Measurements from ENCODE around the gene R3HDM2. TPM values are rescaled to one million over a fixed set of nuclear protein-coding genes. Genes with fewer than 3 reads are reported as not detected.

Gene R3HDM2
- total RNA-seq, 2 donors from 2014 or later = 49.7 to 51.8 TPM

DNA sequence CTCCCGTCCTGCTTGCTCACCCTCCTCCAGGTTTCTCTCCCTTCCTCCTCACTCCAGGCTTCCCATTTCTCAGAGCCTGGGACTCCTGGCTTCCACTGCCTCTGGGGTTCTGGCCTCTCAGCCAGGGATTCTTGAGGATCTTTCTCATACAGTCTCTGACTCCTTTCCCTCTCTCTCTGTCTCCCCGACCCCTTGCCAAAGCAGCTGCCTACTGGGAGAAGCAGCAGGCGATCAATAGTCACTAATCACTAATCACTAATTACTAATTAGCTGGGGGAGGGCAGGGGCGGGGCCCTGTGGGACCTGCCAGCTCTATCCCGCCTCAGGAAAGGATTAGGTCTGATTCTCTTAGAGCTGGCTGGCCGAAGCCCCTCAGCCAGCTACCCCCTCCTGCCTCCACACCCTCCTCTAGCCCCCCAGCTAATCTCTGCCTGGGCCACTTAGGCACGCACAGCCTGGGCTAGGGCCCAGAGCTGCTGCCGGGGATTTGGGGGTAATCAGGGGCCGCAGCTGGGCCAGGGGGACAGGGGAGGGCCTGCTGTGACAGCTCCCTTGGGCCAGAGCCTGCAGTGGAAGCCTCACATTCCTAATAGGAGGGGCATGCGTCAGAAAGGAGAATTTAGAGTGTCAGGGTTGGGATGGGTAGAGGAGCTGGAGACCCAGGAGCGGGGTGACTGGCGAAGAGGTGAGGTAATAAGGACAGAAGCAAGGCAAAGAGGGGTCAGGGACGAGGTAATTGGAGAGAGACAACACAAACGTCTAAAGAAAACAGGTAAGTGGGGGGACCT, 211.4 kb downstream of the R3HDM2 start:
- intact Hi-C loops (cut with DNase I) = no loop called here
- DNase-seq (ENCODE audit: low spot score) = no peak

DNA sequence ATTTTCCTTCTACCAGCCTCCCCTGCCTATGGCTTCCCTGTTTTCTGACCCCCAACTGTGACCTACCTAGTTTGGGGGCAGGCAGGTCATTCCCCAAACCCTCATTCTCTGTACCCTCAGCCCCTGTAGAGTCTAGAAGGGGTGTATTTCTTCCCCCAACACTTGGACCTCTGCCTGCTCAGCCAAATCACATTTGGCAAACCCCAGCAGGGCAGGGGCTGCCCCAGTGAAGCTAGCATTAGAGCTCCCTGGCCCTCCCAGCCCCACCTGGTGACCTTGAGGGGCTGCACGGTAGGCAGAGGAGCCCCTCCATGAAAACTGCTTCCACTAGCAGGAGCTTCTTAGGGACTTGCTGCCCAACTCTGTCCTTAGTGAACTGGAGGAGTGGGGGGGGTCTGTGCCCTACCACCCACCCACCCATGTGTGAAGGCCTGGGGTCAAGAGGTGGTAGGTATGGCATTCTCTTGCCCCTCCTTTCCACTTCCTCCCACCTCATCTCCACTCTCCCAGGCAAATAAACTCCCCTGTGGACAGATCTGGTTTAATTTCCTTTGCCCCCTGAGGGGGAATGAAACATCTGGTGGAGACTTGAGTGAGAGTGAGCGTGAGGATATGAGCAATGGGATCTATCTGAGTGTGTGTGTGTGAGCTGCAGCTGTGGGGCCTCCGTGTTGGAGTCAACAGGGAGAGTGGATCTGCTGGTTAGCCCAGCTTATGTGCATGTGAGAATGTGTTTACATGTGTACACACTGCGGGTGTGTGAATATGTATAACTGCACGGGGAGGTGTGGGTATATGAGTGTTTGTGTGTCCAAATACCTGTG, 212.6 kb downstream of the R3HDM2 start:
- DNase-seq (ENCODE audit: low spot score) = no peak
- intact Hi-C loops (cut with DNase I) = no loop called here

DNA sequence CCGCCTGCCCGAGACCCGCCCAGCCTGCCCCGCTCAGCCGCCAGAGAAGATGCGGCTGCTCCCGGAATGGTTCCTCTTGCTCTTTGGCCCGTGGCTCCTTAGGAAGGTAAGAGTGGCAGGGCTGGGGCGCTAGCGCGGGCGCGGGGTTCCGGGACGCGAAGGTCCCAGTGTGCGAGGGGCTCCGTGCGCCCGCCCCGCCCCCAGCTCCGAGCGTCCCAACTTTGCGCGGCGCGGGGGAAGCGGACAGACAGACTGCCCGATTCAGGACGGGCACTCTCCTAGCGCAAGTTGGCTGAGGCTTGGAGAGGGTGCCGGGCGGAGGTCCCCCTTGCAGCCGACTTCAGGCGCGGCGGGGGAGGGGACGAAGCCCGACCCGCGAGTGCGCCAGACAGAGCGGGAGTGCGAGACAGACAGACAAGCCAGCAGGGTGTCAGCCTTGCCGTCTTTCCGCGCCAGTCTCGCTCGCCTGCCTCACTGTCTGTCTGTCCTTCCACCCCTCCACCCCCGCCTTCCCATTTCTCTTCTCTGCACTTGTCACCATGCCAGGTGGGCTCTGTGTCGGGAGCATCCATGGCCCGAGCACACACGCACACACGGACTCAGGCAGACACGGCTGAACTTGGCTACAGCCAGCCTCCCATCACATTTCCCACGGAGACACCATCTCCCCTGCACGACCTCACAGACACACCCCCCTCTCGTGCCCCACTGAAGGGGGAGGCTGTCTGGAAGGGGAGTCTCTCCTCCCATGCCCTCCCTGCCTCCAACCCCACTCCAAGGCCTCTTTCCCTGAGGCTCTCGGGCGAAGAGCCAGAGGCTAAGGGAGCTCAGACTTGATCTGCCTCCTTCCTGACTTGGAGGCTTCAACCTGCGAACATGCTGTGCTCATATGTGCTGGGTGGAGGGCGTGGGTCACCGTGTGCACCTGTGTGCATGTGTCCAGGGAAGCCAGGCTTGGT, 213.6 kb downstream of the R3HDM2 start:
- no peak for DNase-seq (ENCODE audit: low spot score)
- intact Hi-C loops (cut with DNase I) = no loop called here

DNA sequence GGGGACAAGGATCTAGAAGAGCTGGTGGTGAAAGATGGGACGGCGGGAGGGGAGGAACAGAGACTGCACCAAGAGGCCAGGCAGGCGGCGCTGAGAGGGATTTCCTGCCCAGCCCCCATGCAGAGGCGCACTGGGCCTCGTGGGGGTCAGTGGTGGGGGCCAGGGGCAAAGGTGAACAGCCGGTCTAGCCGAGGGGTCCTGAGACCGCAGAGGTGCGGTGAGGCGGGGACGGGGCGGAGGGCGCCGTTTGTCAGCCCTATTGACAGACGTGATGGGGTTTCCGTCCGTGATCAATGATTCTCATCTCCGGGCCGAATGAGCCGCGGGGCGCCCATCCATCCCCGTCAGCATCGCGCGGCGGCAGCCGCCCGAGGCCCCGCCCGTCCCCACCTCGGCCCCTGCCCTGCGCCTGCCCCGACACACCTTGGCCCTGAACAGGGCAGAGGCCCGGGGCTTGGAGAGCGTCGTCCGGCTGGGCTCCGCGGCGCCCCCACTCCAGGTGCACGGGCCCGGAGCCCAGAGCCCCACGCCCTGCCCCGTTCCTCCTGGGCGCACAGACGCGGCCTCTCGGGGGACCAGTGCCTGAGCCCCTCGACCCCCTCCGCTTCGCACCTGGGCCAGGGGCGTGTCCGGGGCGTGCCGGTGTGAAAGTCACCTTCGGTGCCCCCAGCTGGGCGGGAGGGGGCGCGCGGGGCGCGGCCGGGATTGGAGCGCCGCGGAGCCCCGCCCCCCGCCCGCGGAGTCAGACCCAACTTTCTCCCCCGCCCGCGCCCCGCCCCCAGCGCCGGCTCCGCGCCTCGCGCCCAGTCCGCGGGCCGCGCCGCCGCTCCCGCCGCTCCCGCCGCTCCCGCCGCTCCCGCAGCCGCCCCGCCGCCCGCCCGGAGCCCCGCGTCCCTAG, 214.6 kb downstream of the R3HDM2 start, which contains the start of gene NXPH4:
Gene NXPH4, plus strand, starts transcription at position 781 of the 898 bp plus-strand sequence. CDS start 176 bp downstream, outside the sequence.
- no peak for DNase-seq (ENCODE audit: low spot score)
- intact Hi-C loops (cut with DNase I) = no loop called here

DNA sequence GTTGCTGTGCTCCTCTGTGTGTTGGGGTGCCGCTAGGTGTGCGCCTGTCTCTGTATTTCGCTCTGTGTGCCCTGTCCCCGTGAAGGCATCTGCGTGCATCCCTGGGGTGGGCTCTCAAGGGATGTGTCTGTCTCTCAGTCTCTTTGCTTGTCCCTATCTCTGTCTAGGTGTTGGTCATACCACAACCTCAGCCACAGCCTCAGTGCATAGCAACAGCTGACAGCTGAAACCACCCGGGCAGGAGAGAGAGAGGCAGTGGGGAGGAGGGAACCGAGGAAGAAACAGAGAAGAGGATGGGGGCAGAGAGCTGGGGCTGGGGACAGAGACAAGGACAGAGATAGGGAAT, 215.2 kb downstream of the R3HDM2 start:
- intact Hi-C loops (cut with DNase I) = no loop called here
- no peak for DNase-seq (ENCODE audit: low spot score)

DNA sequence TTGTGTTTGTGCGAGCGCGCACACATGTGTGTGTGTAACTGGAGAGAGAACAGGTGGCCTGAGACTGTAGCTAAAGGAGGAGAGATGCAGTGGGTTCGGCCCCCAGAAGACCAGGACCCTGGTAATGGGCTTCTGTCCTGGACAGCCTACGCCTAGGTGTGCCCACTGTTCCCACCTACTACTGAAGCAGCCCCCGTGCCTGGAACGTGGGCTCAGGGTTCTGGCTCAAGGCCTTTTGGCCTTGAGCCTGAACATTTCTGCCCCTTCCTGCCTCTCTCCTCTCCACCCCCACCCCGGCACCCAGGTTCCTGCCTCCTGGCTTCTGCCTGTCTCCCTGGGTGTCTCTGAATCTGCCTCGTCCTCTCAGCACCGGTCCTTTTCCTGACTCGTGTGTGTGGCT, 215.8 kb downstream of the R3HDM2 start:
- intact Hi-C loops (cut with DNase I) = no loop called here
- no peak for DNase-seq (ENCODE audit: low spot score)

DNA sequence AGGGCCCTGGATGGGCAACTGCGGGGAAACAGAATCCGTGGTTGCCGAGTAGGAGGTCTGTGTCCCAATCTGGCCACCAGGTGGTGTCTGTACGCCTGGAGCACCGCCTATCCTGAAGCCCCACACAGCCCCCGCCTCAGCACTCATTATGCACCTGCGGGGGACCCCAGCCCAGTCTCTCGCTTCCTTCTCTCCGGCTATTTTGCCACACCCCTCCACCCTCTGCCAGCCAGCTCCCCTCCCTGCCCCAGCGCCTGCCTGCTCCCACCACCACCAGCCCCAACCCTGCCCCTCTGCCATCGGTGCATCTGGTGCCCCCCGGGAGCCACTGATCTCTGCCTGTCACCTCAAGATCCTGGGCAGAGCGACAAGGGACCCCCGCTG, 216.5 kb downstream of the R3HDM2 start:
- intact Hi-C loops (cut with DNase I) = no loop called here
- no peak for DNase-seq (ENCODE audit: low spot score)

DNA sequence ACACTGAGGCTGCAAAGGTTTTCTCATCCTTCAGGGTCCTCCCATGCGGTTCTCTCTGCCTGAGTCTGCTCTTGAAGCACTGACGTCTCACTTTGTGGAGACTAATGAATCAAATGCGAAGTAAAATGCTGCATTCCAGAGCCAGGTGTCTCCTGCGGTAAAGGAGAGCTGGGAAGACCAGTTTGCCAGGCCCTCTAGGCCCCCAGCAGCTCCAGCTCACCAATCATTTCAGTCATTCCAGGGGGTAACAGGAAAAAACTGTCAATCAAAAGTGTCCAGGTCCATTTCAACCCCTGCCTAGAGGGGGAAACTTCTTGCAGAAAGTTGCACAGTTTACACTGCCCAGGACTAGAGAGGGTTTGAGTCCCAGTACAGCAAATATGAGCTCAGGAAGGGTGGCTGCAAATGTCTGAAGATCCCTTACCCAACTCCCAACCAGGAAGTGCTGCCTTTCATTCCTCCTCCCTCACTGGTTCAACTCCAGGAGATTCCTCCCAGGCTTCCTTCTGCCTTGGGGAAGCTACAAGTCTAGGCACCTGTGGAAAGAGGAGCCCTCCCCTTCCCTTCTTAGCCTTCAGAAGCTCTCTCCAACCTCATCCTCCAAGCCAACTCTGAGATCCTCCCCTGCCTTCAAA, 217.0 kb downstream of the R3HDM2 start:
- intact Hi-C loops (cut with DNase I) = loop anchor here in 1 of 2 donors (2.0 kb wide), 1 partner anchor 25 kb away; no protein-coding TSS in a partner anchor
- DNase-seq (ENCODE audit: low spot score) = no peak

DNA sequence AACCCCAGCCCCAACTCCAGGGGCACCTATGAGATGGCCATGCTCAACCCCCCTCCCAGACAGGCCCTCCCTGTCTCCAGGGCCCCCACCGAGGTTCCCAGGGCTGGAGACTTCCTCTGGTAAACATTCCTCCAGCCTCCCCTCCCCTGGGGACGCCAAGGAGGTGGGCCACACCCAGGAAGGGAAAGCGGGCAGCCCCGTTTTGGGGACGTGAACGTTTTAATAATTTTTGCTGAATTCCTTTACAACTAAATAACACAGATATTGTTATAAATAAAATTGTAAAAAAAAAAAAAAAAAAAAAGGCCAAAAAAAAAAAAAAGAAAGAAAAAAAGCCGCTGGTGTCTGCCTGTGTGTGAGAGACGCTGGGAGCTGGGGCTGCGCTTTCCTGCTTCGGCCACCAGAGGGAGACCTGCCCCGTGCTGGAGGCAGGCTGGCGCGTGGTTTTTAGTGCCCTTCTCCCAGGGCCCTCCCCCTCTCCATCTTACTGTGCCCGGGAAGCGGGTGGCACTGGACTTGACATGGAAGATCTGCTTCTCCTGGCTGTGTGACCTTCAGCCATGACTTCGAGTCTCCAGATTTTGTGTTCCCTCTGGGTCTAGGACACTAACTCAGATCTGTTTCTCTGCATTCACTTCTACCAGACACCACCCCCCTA, 217.7 kb downstream of the R3HDM2 start:
- peak; percentile 97 for DNase-seq (ENCODE audit: low spot score)
- intact Hi-C loops (cut with DNase I) = loop anchor here in 1 of 2 donors (2.0 kb wide), 1 partner anchor 26 kb away; no protein-coding TSS in a partner anchor

DNA sequence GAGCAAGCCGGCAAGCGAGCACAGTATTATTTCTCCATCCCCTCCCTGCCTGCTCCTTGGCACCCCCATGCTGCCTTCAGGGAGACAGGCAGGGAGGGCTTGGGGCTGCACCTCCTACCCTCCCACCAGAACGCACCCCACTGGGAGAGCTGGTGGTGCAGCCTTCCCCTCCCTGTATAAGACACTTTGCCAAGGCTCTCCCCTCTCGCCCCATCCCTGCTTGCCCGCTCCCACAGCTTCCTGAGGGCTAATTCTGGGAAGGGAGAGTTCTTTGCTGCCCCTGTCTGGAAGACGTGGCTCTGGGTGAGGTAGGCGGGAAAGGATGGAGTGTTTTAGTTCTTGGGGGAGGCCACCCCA, 218.2 kb downstream of the R3HDM2 start:
- intact Hi-C loops (cut with DNase I) = loop anchor here in 1 of 2 donors (2.0 kb wide), 1 partner anchor 26 kb away; no protein-coding TSS in a partner anchor
- no peak for DNase-seq (ENCODE audit: low spot score)

DNA sequence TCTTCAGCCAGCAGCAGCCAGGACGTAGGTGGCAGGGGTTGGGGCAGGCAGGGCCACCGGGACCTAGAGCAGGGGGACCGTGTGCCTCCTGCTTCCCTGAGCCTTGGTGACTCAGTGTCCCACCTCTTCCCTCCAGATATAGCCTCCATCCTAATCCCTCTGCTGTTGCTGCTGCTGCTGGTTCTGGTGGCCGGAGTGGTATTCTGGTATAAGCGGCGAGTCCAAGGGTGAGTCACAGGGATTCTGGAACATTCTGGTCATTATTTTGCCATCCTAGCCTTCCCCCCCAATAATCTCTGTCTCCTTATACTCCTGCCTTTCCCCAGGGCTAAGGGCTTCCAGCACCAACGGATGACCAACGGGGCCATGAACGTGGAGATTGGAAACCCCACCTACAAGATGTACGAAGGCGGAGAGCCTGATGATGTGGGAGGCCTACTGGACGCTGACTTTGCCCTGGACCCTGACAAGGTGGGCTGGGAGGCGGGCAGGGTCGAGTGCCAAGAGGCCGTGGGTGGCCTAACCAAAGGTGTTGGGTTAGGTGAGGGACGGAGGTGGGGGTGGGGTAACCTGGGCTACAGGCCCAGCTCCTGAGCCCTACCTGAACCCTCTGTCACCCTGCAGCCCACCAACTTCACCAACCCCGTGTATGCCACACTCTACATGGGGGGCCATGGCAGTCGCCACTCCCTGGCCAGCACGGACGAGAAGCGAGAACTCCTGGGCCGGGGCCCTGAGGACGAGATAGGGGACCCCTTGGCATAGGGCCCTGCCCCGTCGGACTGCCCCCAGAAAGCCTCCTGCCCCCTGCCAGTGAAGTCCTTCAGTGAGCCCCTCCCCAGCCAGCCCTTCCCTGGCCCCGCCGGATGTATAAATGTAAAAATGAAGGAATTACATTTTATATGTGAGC, 218.8 kb downstream of the R3HDM2 start:
- intact Hi-C loops (cut with DNase I) = loop anchor here in 1 of 2 donors (2.0 kb wide), 1 partner anchor 27 kb away; no protein-coding TSS in a partner anchor

DNA sequence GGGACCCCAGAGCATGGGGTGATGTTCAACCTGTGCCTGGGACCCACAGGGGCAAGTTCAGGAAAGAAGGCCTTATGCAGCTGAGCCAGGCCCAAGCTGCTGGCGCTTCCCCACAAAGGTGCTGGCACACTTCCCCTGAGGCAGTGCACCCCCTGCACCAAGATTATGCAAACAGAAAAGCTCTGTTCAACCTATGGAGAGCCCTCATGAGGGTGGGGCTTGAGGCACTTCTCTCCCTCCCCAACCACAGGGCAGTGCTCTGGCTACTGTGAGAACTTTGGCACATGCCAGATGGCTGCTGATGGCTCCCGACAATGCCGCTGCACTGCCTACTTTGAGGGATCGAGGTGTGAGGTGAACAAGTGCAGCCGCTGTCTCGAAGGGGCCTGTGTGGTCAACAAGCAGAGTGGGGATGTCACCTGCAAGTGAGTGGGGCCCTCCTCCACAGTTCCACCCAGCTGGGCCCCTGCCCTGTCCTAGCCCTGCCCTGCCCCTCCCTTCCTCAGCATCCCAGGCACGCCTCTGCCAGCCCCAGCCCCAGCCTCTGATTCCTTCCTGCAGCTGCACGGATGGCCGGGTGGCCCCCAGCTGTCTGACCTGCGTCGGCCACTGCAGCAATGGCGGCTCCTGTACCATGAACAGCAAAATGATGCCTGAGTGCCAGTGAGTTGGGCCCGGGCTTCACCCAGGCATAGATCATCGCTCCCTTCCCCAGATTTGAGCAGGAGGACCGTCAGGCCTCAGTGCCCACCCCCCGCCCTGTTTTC, 219.7 kb downstream of the R3HDM2 start:
- intact Hi-C loops (cut with DNase I) = no loop called here
- no peak for DNase-seq (ENCODE audit: low spot score)

More for the DNA sequence above, 218.8 kb downstream of the R3HDM2 start:
- DNase-seq (ENCODE audit: low spot score) = no peak

DNA sequence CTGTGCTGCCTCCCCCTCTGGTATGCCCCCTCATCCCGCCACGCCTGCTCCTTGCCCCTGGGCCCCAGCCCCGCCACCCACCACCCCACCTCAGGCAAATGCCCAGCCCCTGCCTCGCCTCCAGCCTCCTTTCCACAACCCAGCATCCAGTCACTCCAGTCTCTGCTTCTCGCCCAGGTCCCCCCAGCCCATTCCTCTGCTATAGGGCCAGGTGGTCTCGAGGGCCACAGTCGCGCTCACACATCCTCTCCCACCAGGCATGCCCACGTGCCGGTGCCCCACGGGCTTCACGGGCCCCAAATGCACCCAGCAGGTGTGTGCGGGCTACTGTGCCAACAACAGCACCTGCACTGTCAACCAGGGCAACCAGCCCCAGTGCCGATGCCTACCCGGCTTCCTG, 220.4 kb downstream of the R3HDM2 start:
- intact Hi-C loops (cut with DNase I) = no loop called here
- no peak for DNase-seq (ENCODE audit: low spot score)

DNA sequence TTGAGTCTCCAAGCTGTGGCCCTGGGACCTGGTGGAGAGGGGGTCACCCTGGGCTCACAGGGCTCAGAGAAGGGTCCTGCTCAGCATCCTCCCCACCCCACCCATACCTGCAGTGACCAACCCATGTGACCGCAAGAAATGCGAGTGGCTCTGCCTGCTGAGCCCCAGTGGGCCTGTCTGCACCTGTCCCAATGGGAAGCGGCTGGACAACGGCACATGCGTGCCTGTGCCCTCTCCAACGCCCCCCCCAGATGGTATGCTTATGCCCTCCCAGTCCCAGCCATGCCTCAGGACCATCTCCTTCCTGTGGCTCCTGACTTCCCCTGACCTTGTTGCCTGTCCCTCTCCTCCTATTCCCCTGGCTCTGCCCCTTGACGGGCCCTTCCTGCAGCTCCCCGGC, 220.9 kb downstream of the R3HDM2 start:
- intact Hi-C loops (cut with DNase I) = no loop called here
- DNase-seq (ENCODE audit: low spot score) = no peak

DNA sequence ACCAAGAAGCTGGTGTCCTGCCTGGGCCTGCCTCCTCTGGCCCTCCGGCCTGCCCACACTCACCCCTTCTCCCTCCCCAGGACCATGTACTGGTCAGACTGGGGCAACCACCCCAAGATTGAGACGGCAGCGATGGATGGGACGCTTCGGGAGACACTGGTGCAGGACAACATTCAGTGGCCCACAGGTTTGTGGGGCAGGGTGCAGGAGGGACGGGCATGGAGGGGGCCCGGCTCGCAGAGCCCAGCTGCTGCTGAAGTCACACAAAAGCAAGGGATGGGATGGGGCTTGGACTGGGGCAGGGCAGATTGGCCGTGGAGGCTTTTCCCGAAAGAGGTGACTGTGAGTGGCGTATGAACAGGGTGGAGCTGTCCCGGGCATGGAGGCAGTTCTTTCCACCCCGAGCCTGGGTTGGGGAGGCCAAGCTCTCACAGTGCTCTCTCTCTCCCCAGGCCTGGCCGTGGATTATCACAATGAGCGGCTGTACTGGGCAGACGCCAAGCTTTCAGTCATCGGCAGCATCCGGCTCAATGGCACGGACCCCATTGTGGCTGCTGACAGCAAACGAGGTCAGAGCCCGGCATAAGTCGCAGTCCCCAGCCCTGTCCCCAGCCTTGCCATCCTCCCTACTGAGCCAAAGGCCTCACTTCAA, 222.1 kb downstream of the R3HDM2 start:
- no peak for DNase-seq (ENCODE audit: low spot score)

More for the DNA sequence above, 222.1 kb downstream of the R3HDM2 start:
- intact Hi-C loops (cut with DNase I) = no loop called here

All from posterior vena cava (tissue), 2 donors.